IMR-90 (cell line): ENCODE results near the gene PITPNC1. TPM values are rescaled to one million over a fixed set of nuclear protein-coding genes. Genes with fewer than 3 reads are reported as not detected.

Source experiments
- ATAC-seq: fragments of 200-7000 bp; cut with Tn5 transposase; 2 replicates; pipeline ENCODE4 v1.9.1; 2020; ENCODE audit warnings: low read depth, mild to moderate bottlenecking, moderate library complexity
- BruUV-seq: library from RNA; stranded (reverse); fragments of 400-500 nt; replicated peaks from 2 replicates; lab custom pipeline; 2021; lab: Mats Ljungman, UMichigan
- CTCF ChIA-PET: fragments of 300-600 bp; formaldehyde crosslinking; extraction: SDS; loops from one replicate; lab custom pipeline; 2021; ENCODE audit warnings: antibody characterized with exemption; lab: Yijun Ruan, JAX
- POLR2A ChIA-PET: fragments of 300-600 bp; sonication (Branson Sonifier 250); formaldehyde crosslinking; loops from one replicate; lab custom pipeline; 2022; ENCODE audit warnings: antibody characterized with exemption; ENCODE audit not compliant: unreplicated experiment; lab: Charles Lee
- DNase-seq: peaks from one replicate; pipeline ENCODE4 v3.0.0; 2013
- H2AFZ ChIP-seq: replicated peaks from 2 replicates; pipeline ENCODE3; 2013; ENCODE audit warnings: low read length, mild to moderate bottlenecking; ENCODE audit not compliant: poor library complexity
- H2AK5ac ChIP-seq: 2 replicates; pipeline ENCODE4 v1.6.1; 2013; ENCODE audit warnings: low read depth, low read length, inconsistent platforms
- H2AK9ac ChIP-seq: replicated peaks from 2 replicates; pipeline ENCODE3; 2013; ENCODE audit warnings: mild to moderate bottlenecking, low read depth, low read length, moderate library complexity; ENCODE audit not compliant: poor library complexity
- H2BK120ac ChIP-seq: 2 replicates; pipeline ENCODE4 v1.6.1; 2013; ENCODE audit warnings: low read depth, low read length, inconsistent platforms
- H2BK15ac ChIP-seq: 3 replicates; pipeline ENCODE4 v1.6.1; 2013; ENCODE audit warnings: low read depth, low read length, inconsistent platforms
- H2BK20ac ChIP-seq: 2 replicates; pipeline ENCODE4 v1.6.1; 2013; ENCODE audit warnings: low read depth, mild to moderate bottlenecking, inconsistent platforms, low read length, moderate library complexity
- H2BK5ac ChIP-seq: 2 replicates; pipeline ENCODE4 v1.6.1; 2013; ENCODE audit warnings: mild to moderate bottlenecking, low read depth, low read length, inconsistent platforms; ENCODE audit not compliant: poor library complexity, severe bottlenecking
- H3K14ac ChIP-seq: replicated peaks from 2 replicates; pipeline ENCODE4 v1.6.1; 2013; ENCODE audit warnings: low read depth, low read length, inconsistent platforms
- H3K18ac ChIP-seq: 2 replicates; pipeline ENCODE4 v1.6.1; 2013; ENCODE audit warnings: low read depth, low read length, control low read depth
- H3K23ac ChIP-seq: 2 replicates; pipeline ENCODE4 v1.6.1; 2013; ENCODE audit warnings: low read depth, low read length, inconsistent platforms
- H3K27ac ChIP-seq: 2 replicates; pipeline ENCODE4 v1.5.1; 2013; ENCODE audit warnings: mild to moderate bottlenecking, control low read depth, low read length; ENCODE audit not compliant: insufficient read depth
- H3K27me3 ChIP-seq: 2 replicates; pipeline ENCODE4 v1.6.1; 2013; ENCODE audit warnings: low read length; ENCODE audit not compliant: control insufficient read depth, insufficient read depth
- H3K36me3 ChIP-seq: 2 replicates; pipeline ENCODE4 v1.6.1; 2013; ENCODE audit warnings: low read length, mixed read lengths; ENCODE audit not compliant: control insufficient read depth, insufficient read depth
- H3K4ac ChIP-seq: 2 replicates; pipeline ENCODE4 v1.6.1; 2013; ENCODE audit warnings: low read depth, low read length, inconsistent platforms
- H3K4me1 ChIP-seq: 2 replicates; pipeline ENCODE4 v1.6.1; 2013; ENCODE audit warnings: low read length, mixed read lengths; ENCODE audit not compliant: control insufficient read depth, insufficient read depth
- H3K4me2 ChIP-seq: 2 replicates; pipeline ENCODE4 v1.6.1; 2013; ENCODE audit warnings: low read depth, mild to moderate bottlenecking, control low read depth, low read length, moderate library complexity
- H3K4me3 ChIP-seq: 2 replicates; pipeline ENCODE4 v1.5.1; 2013; ENCODE audit warnings: low read depth, mild to moderate bottlenecking, control low read depth, low read length, moderate library complexity; ENCODE audit not compliant: insufficient read depth
- H3K56ac ChIP-seq: 2 replicates; pipeline ENCODE4 v1.6.1; 2013; ENCODE audit warnings: low read length, inconsistent platforms; ENCODE audit not compliant: insufficient read depth; ENCODE audit errors: extremely low read depth
- H3K79me1 ChIP-seq, 2 experiments: 2 replicates each; pipeline ENCODE4 v1.6.1; 2013; ENCODE audit warnings: low read length in 2 of 2, inconsistent platforms in 1 of 2, low read depth in 1 of 2
- H3K9ac ChIP-seq: 2 replicates; pipeline ENCODE4 v1.6.1; 2013; ENCODE audit warnings: low read depth, low read length, control low read depth
- H3K9me1 ChIP-seq: 2 replicates; pipeline ENCODE4 v1.6.1; 2013; ENCODE audit warnings: low read length, inconsistent platforms; ENCODE audit not compliant: insufficient read depth
- H3K9me3 ChIP-seq: 2 replicates; pipeline ENCODE4 v1.6.1; 2013; ENCODE audit warnings: low read length; ENCODE audit not compliant: control insufficient read depth, insufficient read depth
- H4K20me1 ChIP-seq: 2 replicates; pipeline ENCODE4 v1.6.1; 2013; ENCODE audit warnings: low read length, inconsistent platforms; ENCODE audit not compliant: insufficient read depth
- H4K5ac ChIP-seq: 2 replicates; pipeline ENCODE4 v1.6.1; 2013; ENCODE audit warnings: mild to moderate bottlenecking, low read depth, low read length, control low read depth
- H4K8ac ChIP-seq, 2 experiments: 2 replicates each; pipeline ENCODE4 v1.6.1; 2013; ENCODE audit warnings: low read depth in 2 of 2, low read length in 2 of 2, control low read depth in 1 of 2, inconsistent platforms in 1 of 2
- H4K91ac ChIP-seq: 2 replicates; pipeline ENCODE4 v1.6.1; 2013; ENCODE audit warnings: low read depth, low read length, inconsistent platforms; ENCODE audit not compliant: insufficient read depth
- BHLHE40 ChIP-seq: fragments of 150-350 bp; IDR thresholded peaks from 2 replicates; pipeline ENCODE4 v1.6.1; 2016; ENCODE audit warnings: mild to moderate bottlenecking, low read depth, low read length
- CEBPB ChIP-seq: IDR thresholded peaks from 2 replicates; pipeline ENCODE4 v1.6.1; 2012; ENCODE audit warnings: low read depth, low read length, improper control_type of control experiment
- CHD1 ChIP-seq: IDR thresholded peaks from 2 replicates; pipeline ENCODE4 v1.6.1; 2012; ENCODE audit warnings: low read depth, low read length, improper control_type of control experiment
- CTCF ChIP-seq: conservative IDR thresholded peaks from 2 replicates; pipeline ENCODE4 v1.5.1; 2012; ENCODE audit warnings: mild to moderate bottlenecking, low read depth, low read length, improper control_type of control experiment
- ELK1 ChIP-seq: fragments of 150-350 bp; IDR thresholded peaks from 2 replicates; pipeline ENCODE4 v1.6.1; 2016; ENCODE audit warnings: low read depth, mild to moderate bottlenecking, low read length, moderate library complexity, borderline replicate concordance
- FOS ChIP-seq: fragments of 150-350 bp; IDR thresholded peaks from 2 replicates; pipeline ENCODE4 v1.6.1; 2016; ENCODE audit warnings: low read depth, low read length
- MAFK ChIP-seq: IDR thresholded peaks from 2 replicates; pipeline ENCODE4 v1.6.1; 2012; ENCODE audit warnings: low read depth, low read length, improper control_type of control experiment
- MAZ ChIP-seq: IDR thresholded peaks from 2 replicates; pipeline ENCODE4 v1.6.1; 2012; ENCODE audit warnings: low read depth, mild to moderate bottlenecking, low read length, improper control_type of control experiment, moderate library complexity, borderline replicate concordance
- MXI1 ChIP-seq: IDR thresholded peaks from 2 replicates; pipeline ENCODE4 v1.6.1; 2012; ENCODE audit warnings: low read depth, mild to moderate bottlenecking, low read length, moderate library complexity, borderline replicate concordance
- NFE2L2 ChIP-seq: fragments of 150-350 bp; IDR thresholded peaks from 2 replicates; pipeline ENCODE4 v1.6.1; 2016; ENCODE audit warnings: low read depth, mild to moderate bottlenecking, low read length
- POLR2A ChIP-seq: IDR thresholded peaks from 2 replicates; pipeline ENCODE4 v1.6.1; 2012; ENCODE audit warnings: mild to moderate bottlenecking, low read depth, low read length
- RAD21 ChIP-seq: IDR thresholded peaks from 2 replicates; pipeline ENCODE4 v1.6.1; 2012; ENCODE audit warnings: low read length, improper control_type of control experiment
- RCOR1 ChIP-seq: IDR thresholded peaks from 2 replicates; pipeline ENCODE4 v1.6.1; 2012; ENCODE audit warnings: mild to moderate bottlenecking, low read length, improper control_type of control experiment; ENCODE audit not compliant: insufficient replicate concordance
- RFX5 ChIP-seq: IDR thresholded peaks from 2 replicates; pipeline ENCODE4 v1.8.0; 2012; ENCODE audit warnings: low read depth, mild to moderate bottlenecking, low read length, moderate library complexity
- SMC3 ChIP-seq: fragments of 150-350 bp; IDR thresholded peaks from 2 replicates; pipeline ENCODE4 v1.6.1; 2016; ENCODE audit warnings: low read depth, mild to moderate bottlenecking, antibody characterized with exemption, low read length, moderate library complexity
- WGBS, 2 experiments: methylation state at CpG; one replicate each; pipeline versions ENCODE4 v1.1.5 to v1.1.7; 2013; ENCODE audit warnings: missing lambda C conversion rate in 2 of 2; ENCODE audit not compliant: insufficient read length in 1 of 2; ENCODE audit errors: extremely low coverage in 2 of 2; 5-methylcytosine and 5-hydroxymethylcytosine counted together
- dilution Hi-C: fragments of 300-500 bp; cut with HindIII; formaldehyde crosslinking; loops from one replicate; pipeline ENCODE4 v1.14.3; 2018; ENCODE audit warnings: low sequenced_read_pairs; ENCODE audit not compliant: unreplicated experiment
- in situ Hi-C: fragments of 300-500 bp; cut with MboI; formaldehyde crosslinking; loops from 3 replicates; pipeline ENCODE4 v1.14.3; 2019; ENCODE audit warnings: low sequenced_read_pairs, inconsistent platforms, mixed read lengths
- intact Hi-C: fragments of 100-400 bp; cut with micrococcal nuclease; formaldehyde crosslinking; loops from 2 replicates; pipeline ENCODE4 v1.10.0; 2022
- polyA plus RNA-seq, 3 experiments: library from polyadenylated mRNA; depleted of rRNA; stranded (reverse); fragments of >200 nt; gene quantifications; 2 replicates each; pipeline ENCODE4 v1.2.3, GENCODE V29; 2012; ENCODE audit warnings: low replicate concordance in 1 of 3
- total RNA-seq: library from RNA; depleted of rRNA; stranded (reverse); fragments of >200 nt; gene quantifications from 2 replicates; pipeline ENCODE4 v1.2.3, GENCODE V29; 2012

Gene PITPNC1
- total and polyA plus RNA-seq, 2 of the 4 experiments (the other 2 are of a cell fraction) = 4.1 TPM

GRCh38 chr17:67577429-67578141 is 200.5 kb downstream of the PITPNC1 start:
- Histone ChIP-seq H3K4ac (no peak overlapping the region), H2AK5ac (no peak overlapping the region), H3K4me1 (no peaks in the 10 kb centered on the region), H4K8ac (no peak overlapping the region), H3K56ac (no peak overlapping the region), H3K9ac (no peak overlapping the region), H3K18ac (no peak overlapping the region), H2BK15ac (no peak overlapping the region), H4K20me1 (no peaks in the 10 kb centered on the region), H3K4me2 (no peak overlapping the region), H3K27me3 (no peaks in the 10 kb centered on the region), H3K27ac (no peak overlapping the region), H2BK20ac (no peak overlapping the region), H3K9me3 (no peaks in the 10 kb centered on the region), H2BK120ac (no peak overlapping the region), H3K79me1 (peaks cover 0 to 5% of the 10 kb centered on the region in 2 experiments; a peak in 1 of 4 replicates), H4K5ac (no peak overlapping the region), H2AFZ (no peak overlapping the region), H3K14ac (no peak overlapping the region), H2BK5ac (no peak overlapping the region), H2AK9ac (no peak overlapping the region), H3K4me3 (no peak overlapping the region), H3K9me1 (0 out of 2 replicates have a peak, but pooled peaks cover 6% of the 10 kb centered on the region), H4K91ac (no peak overlapping the region), H3K36me3 (no peaks in the 10 kb centered on the region), H3K23ac (no peak overlapping the region)
- dilution Hi-C loops (no loop called here), in situ Hi-C loops (no loop called here), intact Hi-C loops (no loop called here)
- ATAC-seq (no peak), DNase-seq (no peak)
- CTCF ChIA-PET = no interaction called here
- WGBS, 2 experiments = no CpG with 5 or more reads among the region's 8 CpGs
- POLR2A ChIA-PET = no interaction called here
- TF ChIP-seq MAFK (no peak), RAD21 (no peak), CHD1 (no peak), MXI1 (no peak), POLR2A (no peak), FOS (no peak), MAZ (no peak), NFE2L2 (no peak), ELK1 (no peak), BHLHE40 (no peak), SMC3 (no peak), CEBPB (no peak), CTCF (no peak), RFX5 (no peak), RCOR1 (no peak)
- BruUV-seq = no TSS peak
